WERI-Rb-1 (cell line): ENCODE measurements around the gene SHB.
A peak's percentile ranks its signal among the peaks of the same experiment; 100 is the strongest.

ENCODE experiments used
- DNase-seq: peaks from one replicate; pipeline ENCODE4 v3.0.0-alpha.2; 2020
- H3K27ac ChIP-seq: fragments of 250-450 bp; sonication (Bioruptor Pico); 2 replicates; pipeline ENCODE4 v1.5.1; 2020; ENCODE audit warnings: mild to moderate bottlenecking, moderate library complexity
- H3K27me3 ChIP-seq: fragments of 250-450 bp; sonication (Bioruptor Pico); 2 replicates; pipeline ENCODE4 v1.5.1; 2021; ENCODE audit warnings: mild to moderate bottlenecking, low read depth, moderate library complexity; ENCODE audit not compliant: insufficient read depth, severe bottlenecking
- H3K36me3 ChIP-seq: fragments of 250-450 bp; sonication (Bioruptor Pico); 2 replicates; pipeline ENCODE4 v1.5.1; 2020; ENCODE audit warnings: mild to moderate bottlenecking, moderate library complexity
- H3K4me3 ChIP-seq: 2 replicates; pipeline ENCODE4 v1.5.1; 2011; ENCODE audit warnings: low read depth, mild to moderate bottlenecking, control low read depth, low read length
- H3K9me3 ChIP-seq: fragments of 250-450 bp; sonication (Bioruptor Pico); 2 replicates; pipeline ENCODE4 v1.5.1; 2021; ENCODE audit warnings: mild to moderate bottlenecking, moderate library complexity; ENCODE audit not compliant: severe bottlenecking
- TF ChIP-seq, protein P1 (sequence below): IDR thresholded peaks from 2 replicates; pipeline ENCODE4 v1.5.1; 2011; ENCODE audit warnings: low read depth, mild to moderate bottlenecking, control low read depth, inconsistent platforms, low read length

The SHB gene

DNA sequence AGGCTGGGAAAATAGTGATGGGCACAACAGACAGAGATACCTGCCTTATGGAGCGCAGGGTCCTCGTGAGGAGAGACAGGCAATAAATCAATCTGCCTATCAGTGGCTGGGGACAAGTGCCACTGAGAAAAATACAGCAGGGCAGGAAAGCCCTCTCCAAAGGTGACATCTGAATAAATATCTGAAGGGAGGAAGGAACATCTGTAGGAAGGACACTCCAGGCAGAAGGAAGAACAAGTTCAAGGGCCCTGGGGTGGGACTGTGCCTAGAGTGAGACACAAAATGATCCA lies 111.4 kb downstream of the SHB start:
- peaks cover 46% of the 10 kb centered on the region for H3K36me3 ChIP-seq
- H3K27me3 ChIP-seq: no peaks in the 10 kb centered on the region
- no peaks in the 10 kb centered on the region for H3K9me3 ChIP-seq
- H3K27ac ChIP-seq: no peak overlapping the region
- DNase-seq: no peak
- H3K4me3 ChIP-seq: no peak overlapping the region
- TF ChIP-seq, protein P1, sequence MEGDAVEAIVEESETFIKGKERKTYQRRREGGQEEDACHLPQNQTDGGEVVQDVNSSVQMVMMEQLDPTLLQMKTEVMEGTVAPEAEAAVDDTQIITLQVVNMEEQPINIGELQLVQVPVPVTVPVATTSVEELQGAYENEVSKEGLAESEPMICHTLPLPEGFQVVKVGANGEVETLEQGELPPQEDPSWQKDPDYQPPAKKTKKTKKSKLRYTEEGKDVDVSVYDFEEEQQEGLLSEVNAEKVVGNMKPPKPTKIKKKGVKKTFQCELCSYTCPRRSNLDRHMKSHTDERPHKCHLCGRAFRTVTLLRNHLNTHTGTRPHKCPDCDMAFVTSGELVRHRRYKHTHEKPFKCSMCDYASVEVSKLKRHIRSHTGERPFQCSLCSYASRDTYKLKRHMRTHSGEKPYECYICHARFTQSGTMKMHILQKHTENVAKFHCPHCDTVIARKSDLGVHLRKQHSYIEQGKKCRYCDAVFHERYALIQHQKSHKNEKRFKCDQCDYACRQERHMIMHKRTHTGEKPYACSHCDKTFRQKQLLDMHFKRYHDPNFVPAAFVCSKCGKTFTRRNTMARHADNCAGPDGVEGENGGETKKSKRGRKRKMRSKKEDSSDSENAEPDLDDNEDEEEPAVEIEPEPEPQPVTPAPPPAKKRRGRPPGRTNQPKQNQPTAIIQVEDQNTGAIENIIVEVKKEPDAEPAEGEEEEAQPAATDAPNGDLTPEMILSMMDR: no peak

DNA sequence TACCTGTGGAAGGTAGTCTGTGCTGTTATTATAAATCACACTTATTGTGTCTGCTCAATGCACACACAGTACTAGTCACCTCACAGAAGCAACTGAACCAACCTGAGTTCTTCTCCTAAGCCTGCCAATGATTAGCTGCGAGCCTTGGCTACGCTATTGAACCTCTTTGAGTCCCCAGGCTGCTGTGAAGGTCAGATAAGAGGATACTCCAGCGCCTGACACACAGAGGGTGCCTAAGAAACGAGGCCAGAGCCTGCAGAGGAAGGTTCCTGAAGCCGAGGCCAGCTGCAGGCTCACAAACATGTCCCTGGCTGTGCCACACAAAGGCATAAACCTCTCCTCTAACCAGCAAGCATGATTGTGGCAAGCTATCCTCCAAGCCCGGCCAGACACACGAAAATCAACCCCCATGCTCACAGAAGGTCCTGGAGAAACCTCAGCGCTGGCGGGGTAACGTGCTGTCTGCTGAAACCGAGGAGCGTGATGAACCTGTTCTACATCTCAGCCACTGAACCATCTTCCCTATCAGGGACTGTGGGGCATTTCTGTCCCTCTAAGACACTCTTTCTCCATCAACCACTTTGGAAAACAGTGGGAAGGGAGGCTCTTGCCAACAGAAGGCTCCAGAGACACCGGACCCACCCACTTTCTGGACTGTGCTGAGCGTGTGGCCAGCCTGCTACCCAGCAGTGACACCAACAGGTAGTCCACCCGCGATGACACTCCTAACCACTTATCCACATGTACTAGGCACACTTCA lies 111.9 kb downstream of the SHB start:
- Histone ChIP-seq H3K9me3 (no peaks in the 10 kb centered on the region), H3K27me3 (no peaks in the 10 kb centered on the region), H3K36me3 (peaks cover 50% of the 10 kb centered on the region), H3K27ac (no peak overlapping the region), H3K4me3 (no peak overlapping the region)
- no peak for DNase-seq
- TF ChIP-seq, protein P1: 0 out of 2 replicates have a peak, but pooled peaks have one; percentile 4

DNA sequence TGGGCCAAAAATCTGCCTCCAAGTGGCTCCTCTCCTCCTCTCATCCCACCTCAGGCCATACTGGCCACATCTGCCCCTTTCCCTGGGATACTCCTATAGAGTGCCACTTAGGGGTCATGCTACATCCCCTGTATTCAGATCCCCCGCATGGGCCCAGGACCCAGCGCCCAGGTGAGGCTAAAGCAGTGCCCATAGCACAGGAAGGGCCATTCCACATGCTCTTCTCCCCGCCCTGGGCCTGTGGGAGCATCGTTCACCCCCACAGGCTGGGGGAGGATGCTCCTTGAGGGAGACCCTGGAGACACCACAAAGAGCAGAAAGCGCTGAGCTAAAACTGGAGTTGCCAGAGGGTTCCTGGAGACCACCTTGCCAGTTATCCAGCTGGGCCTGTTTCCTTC lies 112.6 kb downstream of the SHB start:
- Histone ChIP-seq H3K27me3 (no peaks in the 10 kb centered on the region), H3K4me3 (no peak overlapping the region), H3K9me3 (no peaks in the 10 kb centered on the region), H3K36me3 (peaks cover 51% of the 10 kb centered on the region), H3K27ac (no peak overlapping the region)
- TF ChIP-seq, protein P1: no peak
- no peak for DNase-seq

DNA sequence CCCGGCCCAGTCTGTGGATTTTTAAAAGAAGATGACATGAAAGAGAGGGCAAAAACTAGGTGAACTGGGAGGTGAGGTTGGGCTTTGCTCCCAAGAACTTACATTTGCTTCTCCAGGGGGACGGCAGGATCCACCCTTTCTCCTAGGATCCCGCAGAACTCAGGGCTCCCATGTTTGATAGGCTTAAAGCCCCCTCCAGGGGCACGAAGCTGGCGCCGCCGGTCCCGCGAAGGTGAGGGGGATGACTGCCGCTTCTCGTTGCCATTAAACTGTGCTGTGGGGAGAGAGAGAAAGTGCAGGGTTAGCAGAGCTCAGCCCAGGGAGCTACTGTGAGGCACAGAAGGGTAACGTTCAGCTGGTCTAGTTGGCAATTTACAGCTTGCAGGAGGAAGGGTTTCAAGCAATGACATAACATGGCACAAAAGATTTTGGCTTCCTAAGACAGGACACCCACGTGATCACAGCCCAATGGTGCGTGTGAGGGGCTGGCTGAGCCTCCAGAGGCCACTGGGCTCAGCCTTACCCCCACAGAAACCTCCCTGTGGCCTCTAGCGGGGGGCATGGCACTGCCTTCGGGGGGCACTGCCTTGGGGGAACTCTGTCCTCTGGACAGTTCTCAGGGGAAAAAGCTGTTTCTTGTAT lies 113.1 kb downstream of the SHB start:
- H3K27me3 ChIP-seq: no peaks in the 10 kb centered on the region
- H3K9me3 ChIP-seq: no peaks in the 10 kb centered on the region
- peaks cover 56% of the 10 kb centered on the region for H3K36me3 ChIP-seq
- TF ChIP-seq, protein P1: no peak
- H3K4me3 ChIP-seq: no peak overlapping the region
- DNase-seq: no peak
- H3K27ac ChIP-seq: no peak overlapping the region

DNA sequence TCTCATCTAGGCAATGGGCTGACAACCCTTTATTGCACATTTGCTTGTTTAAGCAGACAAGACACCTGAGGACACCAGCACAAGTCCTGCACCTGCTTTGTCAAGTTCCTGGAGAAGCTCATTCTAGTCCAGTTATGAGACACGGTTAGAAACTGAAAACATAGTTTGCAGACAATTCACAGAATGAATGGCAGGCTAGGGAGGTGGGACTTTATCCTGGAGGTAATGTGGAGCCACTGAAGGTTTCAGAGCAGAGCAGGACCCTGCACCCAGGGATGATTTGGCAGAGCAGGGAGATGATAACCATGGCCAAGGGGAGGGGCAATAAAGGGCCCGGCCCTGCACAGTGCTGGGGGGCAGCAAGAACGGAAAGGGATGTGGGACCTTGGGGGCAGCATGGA lies 114.4 kb downstream of the SHB start:
- Histone ChIP-seq H3K27me3 (no peaks in the 10 kb centered on the region), H3K4me3 (no peak overlapping the region), H3K27ac (no peak overlapping the region), H3K9me3 (no peaks in the 10 kb centered on the region), H3K36me3 (peaks cover 68% of the 10 kb centered on the region)
- DNase-seq: no peak
- TF ChIP-seq, protein P1: no peak
